GM21526 (cell line): ENCODE measurements around the gene TBX2.

ENCODE experiments used
- ATAC-seq: cut with Tn5 transposase; IDR thresholded peaks from one replicate; pipeline ENCODE4 v1.9.1; 2021; ENCODE audit warnings: moderate library complexity; ENCODE audit not compliant: unreplicated experiment, low FRiP score

The TBX2 gene

GRCh38 chr17:61385577-61386236 lies 13.9 kb upstream of the TBX2 start:
- no peak for ATAC-seq

GRCh38 chr17:61386251-61386650 lies 13.4 kb upstream of the TBX2 start:
- no peak for ATAC-seq

GRCh38 chr17:61387011-61387410 lies 12.6 kb upstream of the TBX2 start:
- no peak for ATAC-seq

- ATAC-seq, result no peak
Measured at GRCh38 chr17:61387511-61388305, 11.9 kb upstream of the TBX2 start.

- no peak for ATAC-seq
Measured at GRCh38 chr17:61388561-61389356, 10.9 kb upstream of the TBX2 start.

DNA sequence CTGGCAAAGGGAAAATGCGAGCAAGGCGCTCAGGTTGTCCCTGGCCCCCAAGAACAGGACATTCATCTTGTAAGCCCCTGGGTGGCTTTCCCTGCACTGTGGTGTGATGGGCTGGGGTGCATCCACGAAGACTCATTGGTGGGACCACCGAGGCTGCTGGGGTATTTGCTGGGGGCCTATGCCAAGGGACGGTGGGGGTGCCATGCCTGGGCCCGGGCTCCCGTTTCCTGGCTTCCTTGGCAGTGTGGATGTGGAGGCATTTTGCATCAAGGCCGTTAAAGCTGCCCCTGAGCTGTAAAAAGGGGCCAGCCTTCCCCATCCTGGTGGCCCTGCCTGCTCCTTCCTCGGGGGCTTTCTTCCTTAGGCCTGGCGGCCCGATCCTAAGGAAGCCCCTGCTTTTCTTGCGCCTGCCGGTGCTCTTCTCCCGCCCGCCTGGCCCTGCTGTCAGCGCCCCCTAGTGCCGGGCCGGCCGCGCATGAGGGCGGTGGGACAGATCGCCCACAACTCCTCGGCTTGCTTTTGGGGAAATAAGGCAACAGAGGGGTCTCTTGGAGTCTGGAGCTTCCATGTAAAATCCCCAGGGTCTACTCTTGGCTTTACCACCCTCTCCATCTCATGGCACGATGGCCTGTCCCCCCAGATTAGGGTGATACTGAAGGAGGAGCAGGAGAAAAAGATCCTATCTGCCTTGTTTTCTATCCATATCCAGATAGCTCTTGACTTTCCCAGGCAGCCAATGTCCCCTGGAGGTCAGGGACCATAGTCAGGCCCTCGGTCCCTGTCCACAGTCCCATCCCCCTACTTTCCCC lies 9.8 kb upstream of the TBX2 start:
- ATAC-seq, result no peak

DNA sequence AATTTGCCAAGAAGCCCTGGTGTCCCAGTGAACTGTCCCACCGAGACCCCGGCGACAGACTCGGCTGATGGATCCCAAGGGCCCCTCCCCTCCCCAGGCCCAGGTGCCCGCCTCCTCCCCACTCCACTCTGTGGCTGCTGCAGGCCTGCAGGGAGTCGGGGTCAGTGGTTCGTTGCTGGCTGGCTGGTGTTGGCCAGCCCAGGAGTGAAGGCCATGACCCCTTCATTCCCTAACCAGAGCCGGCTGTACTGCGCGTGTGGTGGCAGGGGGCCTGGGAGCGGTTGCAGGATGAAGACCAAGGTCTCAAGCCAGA lies 9.2 kb upstream of the TBX2 start:
- no peak for ATAC-seq

DNA sequence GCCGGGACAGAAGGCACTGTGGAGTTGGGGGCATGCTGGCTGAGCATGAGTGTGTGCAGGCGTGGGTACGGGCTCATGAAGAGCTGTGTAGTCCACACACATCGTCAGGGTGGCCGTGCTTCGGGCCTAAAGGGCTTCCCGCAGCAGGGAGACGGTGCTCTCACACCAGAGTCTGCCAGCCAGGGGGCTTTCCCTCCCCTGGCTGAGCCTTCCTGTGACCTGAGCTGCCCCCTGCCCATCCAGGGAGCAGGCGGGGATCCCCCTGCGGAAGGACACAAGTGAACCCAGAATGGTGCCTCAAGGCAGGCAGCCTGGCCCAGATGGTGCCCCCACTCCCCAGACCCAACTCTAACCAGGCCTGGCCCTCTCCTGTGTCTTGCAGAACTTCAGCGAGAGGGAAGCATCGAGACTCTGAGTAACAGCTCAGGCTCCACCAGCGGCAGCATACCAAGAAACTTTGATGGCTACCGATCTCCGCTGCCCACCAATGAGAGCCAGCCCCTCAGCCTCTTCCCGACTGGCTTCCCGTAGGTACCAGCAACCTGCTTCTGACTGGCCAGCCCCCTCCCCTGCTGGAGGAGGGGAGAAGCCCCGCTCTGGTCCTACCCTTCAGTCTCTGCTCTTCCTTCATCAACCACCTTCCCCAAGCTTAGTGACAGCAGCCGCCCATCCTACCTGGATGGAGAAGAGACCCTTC lies 7.9 kb upstream of the TBX2 start:
- no peak for ATAC-seq

- ATAC-seq, result no peak
Measured at GRCh38 chr17:61392679-61393078, 7.0 kb upstream of the TBX2 start.

GRCh38 chr17:61393550-61393903 lies 6.1 kb upstream of the TBX2 start:
- ATAC-seq, result no peak

DNA sequence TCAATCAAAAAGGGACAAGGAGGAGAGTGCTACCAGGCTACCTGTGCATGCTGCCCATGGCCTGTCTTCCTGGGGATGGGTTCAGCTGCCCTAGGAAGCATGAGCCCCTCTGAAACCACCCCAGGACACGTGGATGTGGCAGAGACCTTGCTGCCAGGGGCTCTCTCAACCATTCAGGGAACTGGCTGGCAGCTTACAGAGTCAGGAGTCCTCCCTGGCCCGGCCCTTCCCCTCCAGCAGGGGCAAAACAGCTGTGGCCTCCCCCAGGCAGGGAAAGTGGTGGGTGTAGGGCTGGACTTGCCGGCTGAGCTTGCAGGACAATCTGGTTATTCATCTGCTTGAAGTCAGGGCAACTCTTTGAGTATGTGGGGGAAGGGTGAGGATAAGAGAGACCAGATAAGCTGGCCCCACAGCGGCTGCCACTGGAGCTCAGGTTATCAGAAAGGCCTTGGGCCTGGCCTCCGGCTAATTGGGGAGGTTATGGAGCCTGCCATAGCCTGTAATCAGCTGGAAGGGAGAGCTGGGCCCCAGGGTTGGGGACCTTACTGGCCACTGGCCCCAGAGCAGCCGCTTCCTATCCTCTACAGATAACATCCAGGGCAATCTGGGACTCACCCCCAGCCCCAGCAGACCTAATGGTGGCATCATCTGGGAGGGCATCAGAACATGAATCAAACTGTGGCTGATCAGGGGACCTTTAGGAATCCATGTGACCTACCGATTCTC lies 5.6 kb upstream of the TBX2 start:
- no peak for ATAC-seq

DNA sequence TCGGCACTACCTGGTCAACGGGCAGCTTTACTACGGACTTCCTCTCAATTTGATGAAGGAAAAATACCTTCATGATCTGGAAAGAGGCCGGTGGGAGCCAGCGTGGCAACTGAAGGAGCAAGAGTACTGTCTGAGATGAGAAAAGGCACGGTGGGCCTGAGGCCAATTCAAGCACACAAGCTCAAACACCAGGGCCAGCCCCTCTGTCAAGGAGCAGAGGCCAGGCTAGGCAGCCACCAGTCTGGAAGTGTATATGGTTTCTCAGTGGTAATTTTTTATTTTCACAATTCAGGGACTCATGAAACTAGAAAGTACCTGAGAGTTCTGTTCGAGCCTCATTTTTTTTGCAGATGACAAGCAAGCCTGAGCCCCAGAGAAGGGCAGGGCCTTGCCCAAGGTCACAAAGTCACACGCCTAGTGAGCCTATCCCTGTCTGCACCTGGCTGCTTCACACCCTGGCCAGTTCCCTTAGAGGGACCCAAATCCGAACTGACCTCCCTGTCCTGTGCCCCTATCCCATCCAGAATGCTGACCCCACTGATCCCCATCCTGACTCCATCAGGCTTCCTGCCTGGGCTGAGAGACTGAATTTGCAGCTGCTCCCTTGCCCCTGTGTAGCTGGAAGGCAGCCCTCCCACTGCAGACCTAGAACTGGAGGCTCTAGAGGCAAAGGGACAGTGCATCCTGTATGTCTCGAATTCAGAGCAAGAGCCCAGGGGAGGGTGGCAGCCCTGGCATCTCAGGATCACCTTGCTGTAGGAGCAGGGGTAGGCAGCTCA lies 4.8 kb upstream of the TBX2 start:
- ATAC-seq, result no peak

DNA sequence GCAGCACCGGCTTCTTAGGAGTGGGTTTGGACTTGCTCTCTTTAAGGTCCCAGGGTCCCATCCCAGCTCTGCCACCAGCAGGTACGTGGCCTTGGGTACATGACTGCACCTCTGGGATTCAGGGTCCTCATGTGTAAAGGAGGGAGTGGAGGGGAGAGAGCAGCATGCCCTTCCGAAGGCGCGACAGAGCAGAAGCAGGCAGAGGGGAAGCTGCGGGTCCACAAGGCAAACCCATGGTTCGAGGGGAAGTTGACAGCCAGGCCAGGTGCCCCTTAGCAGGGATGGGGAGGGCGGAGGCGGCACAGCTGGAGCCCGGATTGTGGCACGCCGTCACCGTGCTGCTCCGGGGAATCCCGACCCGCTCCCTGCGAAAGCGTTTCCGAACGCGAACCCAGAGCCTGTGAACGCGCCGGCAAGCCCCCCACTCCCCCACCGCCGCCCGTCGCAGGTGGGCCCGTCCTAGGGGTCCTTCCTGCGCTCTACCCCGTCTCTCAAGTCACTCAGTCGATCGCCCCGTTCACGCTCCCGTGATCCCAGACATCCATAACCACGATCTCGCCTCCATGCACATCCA lies 4.1 kb upstream of the TBX2 start:
- no peak for ATAC-seq

DNA sequence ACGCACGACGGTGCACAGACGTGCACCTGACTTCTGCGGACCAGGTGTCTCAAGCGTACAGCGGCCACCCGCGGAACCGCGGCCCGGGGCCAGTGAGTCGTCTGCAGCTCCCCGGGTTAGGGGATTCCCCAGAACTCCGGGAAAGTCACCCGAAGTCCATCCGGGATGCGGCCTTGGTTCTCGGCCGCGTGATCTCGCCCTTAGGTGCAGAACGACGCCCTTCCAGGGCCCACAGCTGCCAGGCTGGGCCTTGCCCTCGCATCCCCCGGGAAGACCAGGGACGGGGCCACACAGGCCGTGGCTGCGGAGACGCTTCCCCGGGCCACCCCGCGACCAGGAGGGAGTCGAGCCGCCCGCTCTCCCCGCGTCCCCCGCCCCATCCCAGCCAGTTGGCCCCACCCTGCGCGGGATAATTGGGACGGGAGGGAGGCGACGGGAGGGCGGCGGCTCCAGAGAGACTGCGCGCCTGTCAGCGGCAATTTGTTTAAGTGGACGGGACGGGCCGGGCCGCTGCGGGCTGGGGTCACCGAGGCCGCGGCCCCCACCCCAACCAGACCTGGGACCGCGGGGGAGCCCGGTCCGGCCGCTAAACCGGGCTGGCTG lies 3.6 kb upstream of the TBX2 start:
- no peak for ATAC-seq

- no peak for ATAC-seq
Measured at GRCh38 chr17:61396586-61397085, 3.0 kb upstream of the TBX2 start.

GRCh38 chr17:61397086-61397842 lies 2.4 kb upstream of the TBX2 start:
- no peak for ATAC-seq

GRCh38 chr17:61398721-61399130 lies 917 bp upstream of the TBX2 start:
- no peak for ATAC-seq
